Stimulated activated naive CD4-positive, alpha-beta T cell treated with Interleukin-2 at 50 U/mL for 16 hours (primary cell): ENCODE results near the gene DNA2.
"Not testable (repeated sequence)": the region's sequence is repeated elsewhere in the genome, so short reads cannot be mapped to it uniquely, and the experiment has no call there.

Source experiments
- DNase-seq: peaks from one replicate; lab custom pipeline; 2025; lab: John Stamatoyannopoulos, UW

Gene DNA2, protein sequence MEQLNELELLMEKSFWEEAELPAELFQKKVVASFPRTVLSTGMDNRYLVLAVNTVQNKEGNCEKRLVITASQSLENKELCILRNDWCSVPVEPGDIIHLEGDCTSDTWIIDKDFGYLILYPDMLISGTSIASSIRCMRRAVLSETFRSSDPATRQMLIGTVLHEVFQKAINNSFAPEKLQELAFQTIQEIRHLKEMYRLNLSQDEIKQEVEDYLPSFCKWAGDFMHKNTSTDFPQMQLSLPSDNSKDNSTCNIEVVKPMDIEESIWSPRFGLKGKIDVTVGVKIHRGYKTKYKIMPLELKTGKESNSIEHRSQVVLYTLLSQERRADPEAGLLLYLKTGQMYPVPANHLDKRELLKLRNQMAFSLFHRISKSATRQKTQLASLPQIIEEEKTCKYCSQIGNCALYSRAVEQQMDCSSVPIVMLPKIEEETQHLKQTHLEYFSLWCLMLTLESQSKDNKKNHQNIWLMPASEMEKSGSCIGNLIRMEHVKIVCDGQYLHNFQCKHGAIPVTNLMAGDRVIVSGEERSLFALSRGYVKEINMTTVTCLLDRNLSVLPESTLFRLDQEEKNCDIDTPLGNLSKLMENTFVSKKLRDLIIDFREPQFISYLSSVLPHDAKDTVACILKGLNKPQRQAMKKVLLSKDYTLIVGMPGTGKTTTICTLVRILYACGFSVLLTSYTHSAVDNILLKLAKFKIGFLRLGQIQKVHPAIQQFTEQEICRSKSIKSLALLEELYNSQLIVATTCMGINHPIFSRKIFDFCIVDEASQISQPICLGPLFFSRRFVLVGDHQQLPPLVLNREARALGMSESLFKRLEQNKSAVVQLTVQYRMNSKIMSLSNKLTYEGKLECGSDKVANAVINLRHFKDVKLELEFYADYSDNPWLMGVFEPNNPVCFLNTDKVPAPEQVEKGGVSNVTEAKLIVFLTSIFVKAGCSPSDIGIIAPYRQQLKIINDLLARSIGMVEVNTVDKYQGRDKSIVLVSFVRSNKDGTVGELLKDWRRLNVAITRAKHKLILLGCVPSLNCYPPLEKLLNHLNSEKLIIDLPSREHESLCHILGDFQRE

DNA sequence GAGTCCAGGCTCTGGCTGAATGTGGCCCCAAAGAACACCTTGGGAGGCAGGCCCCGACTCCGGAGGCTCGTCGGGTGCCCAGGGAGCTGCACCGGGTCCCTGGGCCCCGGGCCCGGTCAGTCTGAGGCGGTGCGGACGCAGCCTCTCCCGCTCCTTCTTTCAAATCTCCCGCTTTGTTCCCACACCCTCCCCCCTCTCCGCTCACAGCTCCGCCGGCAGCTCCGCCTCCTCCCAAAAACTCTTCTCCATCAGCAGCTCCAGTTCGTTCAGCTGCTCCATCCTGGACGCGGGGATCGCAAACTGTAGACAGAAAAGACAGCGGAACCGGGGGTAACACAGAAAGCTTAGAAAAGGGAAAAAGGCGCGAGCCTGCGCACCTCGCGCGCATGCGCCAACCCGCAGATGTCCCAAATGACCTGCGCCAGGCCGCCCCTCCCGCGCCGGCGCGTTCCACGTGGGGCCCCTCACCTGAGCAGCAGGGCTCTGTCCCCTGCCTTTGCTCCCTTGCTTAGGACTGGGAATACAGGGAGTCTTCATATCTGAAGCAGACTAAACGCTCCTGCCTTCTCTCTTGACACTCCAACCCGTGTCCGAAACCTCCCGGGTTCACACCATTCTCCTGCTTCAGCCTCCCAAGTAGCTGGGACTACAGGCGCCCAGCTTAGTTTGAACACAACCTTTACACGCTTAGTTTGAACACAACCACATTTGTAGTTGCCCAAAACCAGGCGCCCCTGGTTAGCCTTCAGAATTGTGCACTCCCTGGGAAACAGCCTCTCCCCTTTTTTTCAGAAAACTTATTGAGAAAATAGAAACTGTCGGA is at the start of gene DNA2:
TSS of gene DNA2 (minus strand) at position 388 of the 823 bp plus-strand sequence. CDS start at position 279, 109 bp downstream.
- peak; percentile 64 for DNase-seq

DNA sequence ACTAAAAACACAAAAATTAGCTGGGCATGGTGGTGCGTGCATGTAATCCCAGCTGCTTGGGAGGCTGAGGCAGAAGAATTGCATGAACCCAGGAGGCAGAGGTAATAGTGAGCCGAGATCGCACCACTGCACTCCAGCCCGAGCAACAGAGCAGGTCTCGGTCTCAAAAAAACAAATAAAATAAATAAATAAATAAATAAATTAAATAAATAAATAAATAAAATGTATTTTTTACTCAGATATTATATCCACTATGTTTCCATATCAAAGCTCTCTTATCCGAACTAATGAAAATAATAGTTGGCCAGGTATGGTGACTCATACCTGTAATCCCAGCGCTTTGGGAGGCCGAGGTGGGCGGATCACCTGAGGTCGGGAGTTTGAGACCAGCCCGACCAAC is 46.8 kb upstream of the DNA2 start:
- DNase-seq, result not testable (repeated sequence)

DNA sequence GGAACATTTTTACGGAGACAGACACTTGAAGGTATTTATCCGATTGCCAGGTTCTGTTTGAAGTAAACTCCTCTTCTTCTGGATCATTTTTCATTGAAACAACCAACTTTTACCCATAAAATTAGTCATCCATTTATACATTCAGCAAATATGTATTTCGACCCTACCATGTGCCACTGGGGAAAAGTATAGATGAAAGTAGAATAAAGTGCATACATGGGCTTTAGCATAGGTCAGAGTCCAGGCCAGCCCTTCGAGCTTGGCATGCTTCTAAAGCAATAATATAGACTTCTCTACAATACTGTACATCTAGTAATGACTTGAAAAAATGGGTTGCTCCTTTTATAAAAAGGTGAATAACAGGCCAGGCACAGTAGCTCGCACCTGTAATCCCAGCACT is 45.4 kb upstream of the DNA2 start:
- DNase-seq, result no peak

DNA sequence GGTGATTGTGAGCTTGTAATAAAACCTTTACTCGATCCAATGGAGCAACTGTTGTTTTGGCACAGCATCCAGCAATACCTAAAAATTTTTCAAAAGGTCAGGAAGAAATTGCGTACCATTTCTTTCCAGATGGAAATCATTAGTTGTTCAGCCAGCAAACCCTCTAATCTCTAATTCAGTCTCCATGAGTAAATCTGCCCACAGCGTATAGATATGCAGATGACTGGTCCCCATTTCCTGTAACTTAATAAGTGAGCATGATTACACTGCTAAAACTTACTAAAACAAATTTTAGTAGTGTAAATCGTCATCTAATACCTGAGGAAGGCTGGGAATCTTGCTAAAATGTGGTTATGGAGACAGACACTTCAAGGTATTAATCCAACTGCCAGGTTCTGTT is 45.0 kb upstream of the DNA2 start:
- no peak for DNase-seq

DNA sequence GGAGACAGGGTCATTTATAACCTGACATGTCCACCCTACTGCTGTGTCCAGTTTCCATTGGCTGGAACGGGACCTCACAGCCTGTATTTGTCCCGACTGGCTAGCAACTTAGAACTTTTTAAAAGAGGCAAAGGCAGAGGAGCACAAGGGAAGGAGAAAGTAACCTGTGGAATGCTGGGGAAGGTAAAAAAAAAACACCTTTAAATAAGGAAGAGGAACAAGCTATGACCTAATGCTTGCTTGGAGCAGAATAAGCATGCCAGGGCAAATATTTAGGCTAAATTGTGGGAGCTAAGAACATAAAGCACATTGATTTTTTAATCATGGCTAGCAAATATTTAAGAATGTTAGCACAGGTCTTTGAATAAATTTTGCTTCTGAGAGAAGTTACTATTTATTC is 44.4 kb upstream of the DNA2 start:
- DNase-seq, result not testable (repeated sequence)

DNA sequence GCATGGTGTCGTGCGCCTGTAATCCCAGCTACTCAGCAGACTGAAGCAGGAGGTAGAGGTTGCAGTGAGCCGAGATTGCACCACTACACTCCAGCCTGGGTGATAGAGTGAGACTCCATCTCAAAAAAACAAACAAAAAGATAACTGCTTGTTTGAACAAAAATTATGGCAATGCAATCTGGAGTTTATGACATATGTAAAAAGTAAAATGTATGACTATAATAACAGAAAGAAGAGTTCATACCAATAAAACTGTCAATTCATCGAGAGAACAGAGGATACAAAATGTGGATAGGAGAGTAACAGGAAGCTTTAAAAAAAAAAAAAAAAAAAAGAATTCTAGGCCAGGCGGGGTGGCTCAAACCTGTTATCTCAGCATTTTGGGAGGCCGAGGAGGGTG is 36.3 kb upstream of the DNA2 start:
- no peak for DNase-seq

DNA sequence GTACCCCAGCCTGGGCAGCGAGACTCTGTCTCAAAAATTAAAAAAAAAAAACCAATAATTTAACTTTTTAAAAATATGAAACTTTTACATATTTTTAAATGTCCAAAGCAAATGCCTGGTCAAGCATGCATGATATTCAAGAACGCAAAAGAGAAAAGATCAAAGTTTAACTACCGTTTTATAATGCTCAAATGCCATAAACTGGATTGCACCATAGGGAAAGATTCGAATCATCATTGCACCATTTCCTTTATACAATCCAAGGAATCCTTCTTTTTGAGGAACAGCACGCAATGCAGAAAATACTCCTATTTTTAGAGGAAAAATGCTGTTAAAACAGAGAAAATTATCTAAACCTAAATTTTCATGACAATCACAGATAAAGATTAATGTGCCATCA is 34.6 kb upstream of the DNA2 start:
- no peak for DNase-seq

DNA sequence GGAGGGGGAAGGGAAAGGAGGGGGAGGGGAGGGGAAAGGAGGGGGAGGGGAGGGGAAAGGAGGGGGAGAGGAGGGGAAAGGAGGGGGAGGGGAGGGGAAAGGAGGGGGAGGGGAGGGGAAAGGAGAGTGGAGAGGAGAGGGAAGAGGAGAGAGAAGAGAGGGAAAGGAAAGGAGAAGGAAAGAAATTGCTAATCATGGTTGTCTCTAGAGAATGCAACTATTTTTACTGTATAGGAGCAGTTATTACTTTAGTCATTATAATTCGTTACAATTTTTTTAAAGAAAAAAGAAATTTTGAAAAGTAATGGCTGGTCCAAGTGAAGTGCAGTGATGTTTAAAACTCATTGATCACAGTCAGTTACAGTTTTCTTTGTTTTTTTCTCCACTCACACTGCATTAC is 31.1 kb upstream of the DNA2 start:
- no peak for DNase-seq

DNA sequence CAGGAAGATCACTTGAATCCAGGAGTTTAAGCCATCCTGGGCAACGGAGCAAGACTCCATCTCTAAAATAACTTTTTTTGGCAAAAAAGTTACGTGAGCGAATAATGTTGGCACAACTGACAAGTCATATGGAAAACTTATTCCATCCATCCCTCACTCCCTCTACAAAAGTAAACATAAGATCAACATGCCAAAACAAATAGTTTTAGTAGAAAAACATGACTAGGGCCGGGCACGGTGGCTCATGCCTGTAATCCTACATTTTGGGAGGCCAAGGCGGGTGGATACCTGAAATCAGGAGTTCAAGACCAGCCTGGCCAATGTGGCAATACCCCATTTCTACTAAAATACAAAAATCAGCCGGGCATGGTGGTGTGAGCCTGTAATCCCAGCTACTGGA is 29.9 kb upstream of the DNA2 start:
- no peak for DNase-seq

DNA sequence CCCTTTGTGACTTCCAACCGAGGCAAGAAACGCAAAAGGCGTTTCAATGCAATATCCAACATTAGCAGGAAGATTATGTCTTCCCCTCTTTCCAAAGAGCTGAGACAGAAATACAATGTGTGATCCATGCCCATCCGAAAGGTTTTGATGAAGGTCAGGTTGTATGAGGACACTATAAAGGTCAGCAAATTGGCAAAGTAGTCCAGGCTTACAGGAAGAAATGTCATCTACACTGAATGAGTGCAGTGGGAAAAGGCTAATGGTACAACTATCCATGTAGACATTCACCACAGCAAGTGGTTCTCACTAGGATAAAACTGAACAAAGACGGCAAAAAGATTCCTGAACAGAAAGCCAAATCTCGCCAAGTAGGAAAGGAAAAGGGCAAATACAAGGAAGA is 27.8 kb upstream of the DNA2 start:
- no peak for DNase-seq

DNA sequence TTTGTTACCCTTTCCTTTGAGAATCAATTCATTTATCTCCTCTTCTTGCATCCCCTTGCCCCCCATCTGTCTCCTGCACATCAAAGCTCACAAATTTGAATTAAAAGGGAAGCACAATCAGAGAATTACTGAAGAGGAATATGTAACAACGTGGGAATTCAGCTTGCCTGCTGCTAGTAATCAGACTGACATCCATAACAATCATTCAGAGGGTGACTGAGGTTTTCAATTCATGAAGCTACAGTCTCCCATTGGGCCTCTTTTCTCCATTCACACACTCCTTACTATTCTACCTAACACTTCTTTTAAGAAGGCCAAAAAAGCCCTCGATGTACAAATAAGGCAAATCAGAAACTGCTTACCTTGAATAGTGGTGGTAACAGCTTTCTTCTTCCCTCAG is 24.3 kb upstream of the DNA2 start:
- DNase-seq, result no peak

DNA sequence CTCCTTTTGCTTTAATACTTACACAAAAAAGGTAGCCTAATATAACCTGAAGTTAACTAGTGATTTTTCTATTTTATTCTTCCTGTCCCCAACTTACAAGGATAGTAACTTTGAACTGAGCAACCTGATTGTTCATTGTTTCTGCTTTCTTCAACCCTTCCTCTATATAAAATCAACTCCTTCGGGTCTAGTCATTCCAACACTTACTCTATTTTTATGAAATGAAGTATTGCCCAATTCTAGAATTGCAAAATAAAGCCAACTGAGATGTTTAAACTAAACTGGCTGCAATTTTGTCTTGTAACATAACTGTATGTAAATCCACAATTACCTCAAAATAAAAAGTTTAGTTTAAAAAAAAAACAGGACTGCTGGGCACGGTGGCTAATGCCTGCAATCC is 20.3 kb upstream of the DNA2 start:
- DNase-seq, result no peak

DNA sequence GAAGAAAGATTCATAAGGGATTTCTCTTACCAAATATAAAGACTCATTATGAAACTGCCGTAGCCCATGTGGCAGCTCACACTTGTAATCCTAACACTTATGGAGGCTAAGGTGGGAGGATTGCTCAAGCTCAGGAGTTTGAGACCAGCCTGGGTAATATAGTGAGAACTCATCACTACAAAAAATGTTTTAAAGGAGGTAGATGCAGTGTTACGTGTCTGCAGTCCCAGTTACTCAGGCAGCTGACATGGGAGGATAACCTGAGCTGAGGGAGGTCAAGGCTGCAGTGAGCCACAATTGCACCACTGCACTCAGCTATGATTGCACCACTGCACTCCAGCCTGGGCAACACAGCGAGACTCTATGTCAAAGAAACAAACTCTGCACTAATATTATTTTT is 18.1 kb upstream of the DNA2 start:
- DNase-seq, result no peak

DNA sequence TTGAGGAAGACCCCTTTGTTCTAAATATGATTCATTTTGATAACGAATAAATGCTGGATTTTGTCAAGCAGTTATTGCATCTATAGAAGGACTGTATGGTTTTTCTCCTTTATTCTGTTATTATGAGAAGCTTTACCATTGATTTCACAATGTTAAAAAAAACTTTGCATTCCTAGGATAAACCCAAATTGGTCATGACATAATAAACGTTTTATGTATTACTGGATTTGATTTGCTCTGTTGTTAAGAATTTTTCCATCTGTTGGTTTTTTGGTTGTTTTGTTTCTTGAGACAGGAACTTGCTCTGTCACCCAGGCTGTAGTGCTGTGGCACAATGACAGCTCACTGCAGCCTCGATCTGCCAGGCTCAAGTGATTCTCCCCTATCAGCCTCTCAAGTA is 2.2 kb upstream of the DNA2 start:
- no peak for DNase-seq

DNA sequence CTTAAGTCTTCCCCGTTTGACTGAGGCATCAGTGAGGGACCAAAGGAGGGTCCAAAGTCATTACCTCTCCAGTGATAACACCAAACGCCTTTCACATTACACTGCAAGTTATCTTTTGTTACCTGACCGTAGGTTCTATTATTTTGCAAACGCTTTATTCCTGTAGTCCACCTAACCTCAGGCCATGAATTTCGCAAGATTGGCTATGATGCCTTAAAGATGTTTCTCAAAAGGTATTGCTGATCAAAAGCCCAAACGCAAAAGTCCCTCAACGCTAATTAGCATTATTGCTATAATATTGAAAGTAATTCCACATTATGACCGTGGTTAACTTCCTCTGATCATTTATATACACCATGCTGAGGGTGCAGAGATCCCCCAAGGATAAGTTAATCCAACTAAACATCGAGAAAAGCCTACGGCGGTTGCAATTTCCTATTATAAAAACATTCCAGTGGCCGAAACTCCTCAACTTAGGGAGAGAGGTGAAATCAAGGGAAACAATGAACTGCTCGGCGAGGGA is 649 bp downstream of the DNA2 start:
- no peak for DNase-seq

DNA sequence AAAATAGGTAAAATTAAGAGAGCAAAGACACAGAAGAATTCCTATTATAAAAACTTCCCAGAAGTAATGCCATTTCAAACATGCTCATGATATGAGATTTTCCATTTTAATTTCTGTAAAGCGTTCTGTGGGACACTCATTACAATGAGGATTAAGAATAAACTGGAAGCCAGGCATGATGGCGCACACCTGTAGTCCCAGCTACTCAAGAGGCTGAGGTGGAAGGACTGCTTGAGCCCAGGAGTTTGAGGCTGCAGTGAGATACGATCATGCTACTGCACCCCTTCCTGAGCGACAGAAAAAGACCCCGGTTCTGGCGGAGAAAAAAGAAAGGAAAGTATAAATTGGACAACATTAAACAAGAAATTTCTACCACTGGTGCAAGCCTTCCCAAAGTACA is 1.5 kb downstream of the DNA2 start:
- no peak for DNase-seq

DNA sequence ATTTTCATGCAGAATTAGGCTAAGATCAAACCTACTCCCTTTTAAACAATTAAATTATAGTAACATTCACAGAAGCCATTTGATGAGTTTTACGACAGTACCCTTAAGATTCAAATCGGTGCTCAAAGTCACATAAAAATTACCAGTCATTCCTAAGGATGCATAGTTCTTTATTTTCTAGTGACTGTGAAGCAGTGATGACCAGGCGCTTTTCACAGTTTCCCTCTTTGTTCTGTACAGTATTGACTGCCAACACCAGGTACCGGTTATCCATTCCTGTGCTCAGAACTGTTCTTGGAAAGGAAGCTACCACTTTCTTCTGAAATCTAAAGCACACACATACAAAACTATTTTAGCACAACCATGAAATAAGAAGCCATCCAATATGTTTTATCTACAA is 1.9 kb downstream of the DNA2 start:
- DNase-seq, result no peak

DNA sequence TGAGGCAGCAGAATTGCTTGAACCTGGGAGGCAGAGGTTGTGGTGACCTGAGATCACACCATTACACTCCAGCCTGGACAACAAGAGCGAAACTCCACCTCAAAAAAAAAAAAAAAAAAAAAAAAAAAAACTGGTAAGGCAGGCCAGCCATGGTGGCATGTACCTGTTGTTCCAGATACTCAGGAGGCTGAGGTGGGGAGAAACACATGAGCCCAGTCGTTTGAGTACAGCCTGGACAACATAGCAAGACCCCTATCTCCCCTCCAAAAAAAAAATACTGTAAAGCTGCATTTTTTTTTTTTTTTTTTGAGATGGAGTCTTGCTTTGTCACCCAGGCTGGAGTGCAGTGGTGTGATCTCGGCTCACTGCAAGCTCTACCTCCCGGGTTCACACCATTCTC is 7.0 kb downstream of the DNA2 start:
- DNase-seq, result not testable (repeated sequence)

DNA sequence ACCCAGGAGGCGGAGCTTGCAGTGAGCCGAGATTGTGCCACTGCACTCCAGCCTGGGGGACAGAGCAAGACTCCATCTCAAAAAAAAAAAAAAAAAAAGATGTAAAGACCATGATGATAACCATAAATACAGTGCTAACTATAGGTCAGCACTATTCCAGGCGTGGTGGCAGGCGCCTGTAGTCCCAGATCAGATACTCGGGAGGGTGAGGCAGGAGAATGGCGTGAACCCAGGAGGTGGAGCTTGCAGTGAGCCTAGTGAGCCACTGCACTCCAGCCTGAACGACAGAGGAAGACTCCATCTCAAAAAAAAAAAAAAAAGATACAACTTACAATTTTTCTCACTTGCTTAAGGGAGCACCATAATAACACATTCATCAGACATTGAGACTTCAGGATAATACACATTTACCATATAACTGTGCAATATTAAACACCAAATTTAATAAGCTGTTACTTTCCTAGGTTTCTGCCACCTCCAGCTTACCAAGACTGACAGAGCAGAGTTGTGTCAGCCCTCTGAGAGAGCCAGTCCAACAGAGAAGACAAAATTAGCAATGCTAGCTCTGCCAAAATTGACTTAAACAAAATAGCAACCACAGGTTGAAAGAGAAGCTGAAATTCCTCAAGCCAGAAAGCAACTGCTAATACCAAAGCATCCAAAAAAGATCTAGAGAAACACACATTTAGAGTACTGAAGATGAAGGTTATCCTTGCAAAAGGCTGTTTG is 8.2 kb downstream of the DNA2 start:
- DNase-seq, result no peak

DNA sequence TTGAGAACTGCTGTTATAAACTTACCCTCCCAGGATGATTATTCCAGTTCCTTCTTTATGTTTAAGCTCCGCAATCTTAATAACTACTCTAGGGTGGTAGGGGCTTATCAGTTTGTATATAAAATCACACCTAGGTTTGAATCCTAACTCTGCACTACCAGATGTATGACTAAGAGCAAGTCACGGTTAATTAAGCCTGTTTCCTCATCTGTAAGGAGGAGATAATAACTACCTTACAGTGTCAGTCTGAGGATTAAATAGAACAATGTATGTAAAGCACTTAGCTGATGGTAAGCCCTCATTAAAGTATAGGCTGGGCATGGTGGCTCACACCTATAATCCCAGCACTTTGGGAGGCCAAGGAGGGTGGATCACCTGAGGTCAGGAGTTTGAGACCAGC is 9.2 kb downstream of the DNA2 start:
- no peak for DNase-seq

DNA sequence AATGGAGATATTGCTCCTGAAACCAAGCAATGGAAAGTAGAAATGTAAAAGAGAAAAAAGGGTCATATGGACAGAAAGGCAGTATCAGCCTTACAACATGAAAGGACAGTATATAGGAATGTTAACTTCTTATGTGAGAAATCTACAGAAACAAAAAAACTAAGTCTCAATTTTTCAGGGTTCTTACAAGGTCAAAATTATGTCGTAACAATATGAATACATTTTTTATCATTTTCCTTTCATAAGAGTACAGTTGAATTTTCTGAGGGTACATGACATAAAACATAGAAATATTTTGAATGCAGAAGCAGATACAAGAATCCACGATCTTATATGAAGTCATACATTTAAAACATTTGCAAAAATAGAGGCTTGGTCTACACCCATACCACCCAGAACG is 10.7 kb downstream of the DNA2 start:
- no peak for DNase-seq
